Measurements from ENCODE around the gene LINGO4.

Gene LINGO4

GRCh38 chr1:151834239-151834638, 29.0 kb upstream of the LINGO4 start:
- DNase-seq (ENCODE audit: low spot score): no peak

GRCh38 chr1:151833172-151833900, 28.1 kb upstream of the LINGO4 start:
- no peak for DNase-seq (ENCODE audit: low spot score)

- DNase-seq (ENCODE audit: low spot score): no peak
Measured at GRCh38 chr1:151832318-151832980, 27.2 kb upstream of the LINGO4 start.

- no peak for DNase-seq (ENCODE audit: low spot score)
Measured at GRCh38 chr1:151831605-151832004, 26.4 kb upstream of the LINGO4 start, which contains the start of gene RORC. Gene RORC (minus strand): TSS chr1:151831802. CDS start chr1:151831764, 38 bp downstream.

- DNase-seq (ENCODE audit: low spot score): no peak
Measured at GRCh38 chr1:151831256-151831591, 26.0 kb upstream of the LINGO4 start.

- DNase-seq (ENCODE audit: low spot score): no peak
Measured at GRCh38 chr1:151830055-151830454, 24.8 kb upstream of the LINGO4 start.

- no peak for DNase-seq (ENCODE audit: low spot score)
Measured at GRCh38 chr1:151829352-151830046, 24.3 kb upstream of the LINGO4 start.

GRCh38 chr1:151828921-151829320, 23.7 kb upstream of the LINGO4 start:
- DNase-seq (ENCODE audit: low spot score): no peak

GRCh38 chr1:151827853-151828252, 22.6 kb upstream of the LINGO4 start:
- no peak for DNase-seq (ENCODE audit: low spot score)

- DNase-seq (ENCODE audit: low spot score): no peak
Measured at GRCh38 chr1:151825751-151826660, 20.8 kb upstream of the LINGO4 start.

- no peak for DNase-seq (ENCODE audit: low spot score)
Measured at GRCh38 chr1:151825204-151825603, 20.0 kb upstream of the LINGO4 start.

GRCh38 chr1:151823175-151823574, 18.0 kb upstream of the LINGO4 start:
- no peak for DNase-seq (ENCODE audit: low spot score)

GRCh38 chr1:151822404-151822803, 17.2 kb upstream of the LINGO4 start:
- DNase-seq (ENCODE audit: low spot score): no peak

GRCh38 chr1:151820940-151821339, 15.7 kb upstream of the LINGO4 start:
- no peak for DNase-seq (ENCODE audit: low spot score)

GRCh38 chr1:151819976-151820623, 14.9 kb upstream of the LINGO4 start:
- DNase-seq (ENCODE audit: low spot score): no peak

- no peak for DNase-seq (ENCODE audit: low spot score)
Measured at GRCh38 chr1:151819227-151819835, 14.1 kb upstream of the LINGO4 start.

- no peak for DNase-seq (ENCODE audit: low spot score)
Measured at GRCh38 chr1:151817353-151817730, 12.1 kb upstream of the LINGO4 start.

- DNase-seq (ENCODE audit: low spot score): no peak
Measured at GRCh38 chr1:151816548-151817352, 11.5 kb upstream of the LINGO4 start.

GRCh38 chr1:151815716-151816327, 10.6 kb upstream of the LINGO4 start:
- DNase-seq (ENCODE audit: low spot score): no peak
